Measurements from ENCODE around the gene ERICH2. TPM values are rescaled to one million over a fixed set of nuclear protein-coding genes. Genes with fewer than 3 reads are reported as not detected.

The ERICH2 gene
- total RNA-seq, 1 donor, result not detected

DNA sequence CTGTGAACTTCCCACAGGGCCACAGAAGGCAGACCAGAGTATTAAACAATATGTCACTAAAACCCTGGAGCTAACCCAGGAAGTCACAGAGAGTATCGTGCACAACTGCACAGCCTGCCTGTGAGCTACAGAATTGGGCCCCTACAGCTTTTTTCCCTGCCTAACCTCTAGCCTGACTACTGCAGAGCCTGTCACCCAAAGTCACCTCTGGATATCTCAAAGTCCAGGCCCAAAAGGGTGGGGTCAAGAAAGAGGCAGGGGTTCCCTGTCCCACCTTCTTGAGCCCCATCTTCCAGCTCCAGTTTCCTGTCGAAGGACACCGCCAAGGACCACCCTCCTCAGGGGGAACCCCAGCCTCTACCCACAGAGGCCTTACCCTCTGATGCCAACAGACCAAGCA is 60.0 kb downstream of the ERICH2 start:
- Histone ChIP-seq H3K4me3 (ENCODE audit: low read length) (no peak overlapping the region), H3K9me3 (ENCODE audit: low read depth, low read length) (no peaks in the 10 kb centered on the region), H3K27me3 (ENCODE audit: insufficient read depth, low read length) (peaks cover 17% of the 10 kb centered on the region), H3K4me1 (ENCODE audit: insufficient read depth, low read length) (no peaks in the 10 kb centered on the region)

DNA sequence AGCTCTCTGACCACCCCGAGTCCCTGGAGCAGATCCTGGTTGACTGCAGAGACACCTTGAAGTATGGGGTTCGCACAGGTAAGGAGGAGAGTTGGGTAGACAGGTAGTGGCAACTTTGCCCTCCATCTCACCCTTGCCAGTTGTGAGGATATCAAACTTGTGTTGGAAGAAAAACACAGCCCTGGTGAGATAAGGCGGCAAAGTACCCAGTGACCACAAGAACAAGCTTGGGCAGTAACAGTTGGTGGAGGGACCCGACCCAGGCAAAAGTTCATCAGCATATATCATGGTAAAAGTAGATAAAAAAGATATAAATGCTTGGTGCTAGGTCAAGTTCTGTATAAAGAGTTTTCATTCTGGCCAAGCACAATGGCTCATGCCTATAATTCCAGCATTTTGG is 60.9 kb downstream of the ERICH2 start:
- Histone ChIP-seq H3K4me1 (ENCODE audit: insufficient read depth, low read length) (no peaks in the 10 kb centered on the region), H3K27me3 (ENCODE audit: insufficient read depth, low read length) (peaks cover 16% of the 10 kb centered on the region), H3K4me3 (ENCODE audit: low read length) (no peak overlapping the region), H3K9me3 (ENCODE audit: low read depth, low read length) (no peaks in the 10 kb centered on the region)

DNA sequence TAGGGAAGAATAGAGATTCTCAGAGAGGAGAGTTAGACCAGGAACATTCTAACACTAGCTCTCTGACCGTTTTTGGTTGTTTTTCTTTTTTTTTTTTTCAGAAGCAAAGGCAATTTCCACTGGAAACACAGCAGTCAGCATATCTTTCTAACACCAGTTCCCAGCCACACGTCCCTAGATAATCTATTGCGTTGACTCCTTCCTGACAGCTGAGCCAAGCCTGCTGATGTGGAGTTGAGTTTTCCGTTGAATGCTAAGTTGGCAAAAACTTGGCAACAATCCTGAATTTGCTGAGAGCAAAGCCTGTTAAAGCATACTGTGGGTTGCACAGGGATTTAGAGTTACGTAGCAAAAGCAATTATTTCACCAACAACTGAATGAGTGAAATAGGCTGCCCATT is 65.8 kb downstream of the ERICH2 start:
- Histone ChIP-seq H3K4me1 (ENCODE audit: insufficient read depth, low read length) (no peaks in the 10 kb centered on the region), H3K4me3 (ENCODE audit: low read length) (no peak overlapping the region), H3K9me3 (ENCODE audit: low read depth, low read length) (no peaks in the 10 kb centered on the region), H3K27me3 (ENCODE audit: insufficient read depth, low read length) (peaks cover 10% of the 10 kb centered on the region)

DNA sequence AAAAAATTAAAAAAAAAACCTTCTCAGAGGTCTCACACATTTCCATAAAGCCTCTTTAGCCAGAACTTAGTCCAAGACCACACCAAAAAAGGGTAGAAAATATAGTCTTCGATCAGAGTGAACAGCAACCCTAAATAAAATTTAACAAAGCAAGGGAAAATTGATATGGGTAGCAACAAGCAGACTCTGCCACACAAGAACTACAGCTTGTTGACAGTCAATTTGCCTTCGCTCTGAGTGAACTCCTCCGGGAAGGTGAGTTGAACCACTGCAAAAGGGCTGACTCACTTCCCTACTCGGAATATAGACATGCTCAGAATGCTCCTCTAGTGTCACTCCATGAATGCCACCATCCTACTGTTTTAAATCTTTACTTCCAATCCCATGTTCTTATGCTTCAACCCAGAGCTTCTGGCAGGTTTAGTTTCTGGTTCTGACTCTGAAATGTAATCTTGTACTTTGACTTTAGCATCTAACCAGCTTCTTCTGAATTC is 70.6 kb downstream of the ERICH2 start:
- H3K27me3 ChIP-seq (ENCODE audit: insufficient read depth, low read length), result peaks cover 7% of the 10 kb centered on the region
- no peaks in the 10 kb centered on the region for H3K4me1 ChIP-seq (ENCODE audit: insufficient read depth, low read length)
- no peak overlapping the region for H3K4me3 ChIP-seq (ENCODE audit: low read length)
- no peaks in the 10 kb centered on the region for H3K9me3 ChIP-seq (ENCODE audit: low read depth, low read length)

DNA sequence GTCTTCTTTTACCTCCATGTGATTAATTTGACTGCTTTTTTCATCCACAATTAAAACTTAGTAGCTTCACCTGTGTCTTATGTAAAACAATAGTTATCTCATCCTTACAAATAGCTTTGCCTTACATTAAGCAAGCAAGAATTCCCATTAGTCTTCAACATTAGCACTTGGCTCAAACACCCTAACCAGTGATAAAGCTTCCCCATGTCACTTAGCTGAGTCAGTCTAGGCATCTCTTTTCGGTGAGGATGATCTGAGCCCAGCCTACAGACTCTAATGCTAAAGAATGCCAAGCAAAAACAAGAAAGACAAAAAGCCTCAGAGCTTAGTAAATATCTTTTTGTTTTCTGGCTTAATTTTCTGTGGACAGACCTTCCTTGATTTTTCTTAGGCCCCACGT is 72.6 kb downstream of the ERICH2 start:
- peaks cover 3% of the 10 kb centered on the region for H3K27me3 ChIP-seq (ENCODE audit: insufficient read depth, low read length)
- no peaks in the 10 kb centered on the region for H3K9me3 ChIP-seq (ENCODE audit: low read depth, low read length)
- H3K4me1 ChIP-seq (ENCODE audit: insufficient read depth, low read length), result no peaks in the 10 kb centered on the region
- H3K4me3 ChIP-seq (ENCODE audit: low read length), result no peak overlapping the region

DNA sequence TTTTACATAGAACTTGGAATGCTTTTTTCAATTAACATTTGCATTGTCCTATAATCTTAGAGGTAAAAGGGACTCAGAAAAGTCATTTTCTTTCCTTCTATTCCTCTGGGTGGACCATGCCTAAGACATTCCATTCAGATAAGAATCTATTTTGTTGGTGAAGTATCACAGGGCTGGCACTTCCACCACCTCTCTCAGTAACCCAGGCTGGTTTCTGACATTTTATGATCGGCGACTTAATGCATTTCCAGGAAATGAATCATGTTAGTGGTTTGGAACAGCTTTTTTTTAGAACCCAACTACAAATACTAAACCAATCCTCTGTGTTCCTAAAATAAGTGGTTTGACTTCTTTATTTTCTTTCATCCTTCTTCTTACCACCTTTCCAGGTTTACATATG is 73.5 kb downstream of the ERICH2 start:
- no peaks in the 10 kb centered on the region for H3K9me3 ChIP-seq (ENCODE audit: low read depth, low read length)
- H3K4me1 ChIP-seq (ENCODE audit: insufficient read depth, low read length), result no peaks in the 10 kb centered on the region
- no peak overlapping the region for H3K4me3 ChIP-seq (ENCODE audit: low read length)
- H3K27me3 ChIP-seq (ENCODE audit: insufficient read depth, low read length), result no peaks in the 10 kb centered on the region

DNA sequence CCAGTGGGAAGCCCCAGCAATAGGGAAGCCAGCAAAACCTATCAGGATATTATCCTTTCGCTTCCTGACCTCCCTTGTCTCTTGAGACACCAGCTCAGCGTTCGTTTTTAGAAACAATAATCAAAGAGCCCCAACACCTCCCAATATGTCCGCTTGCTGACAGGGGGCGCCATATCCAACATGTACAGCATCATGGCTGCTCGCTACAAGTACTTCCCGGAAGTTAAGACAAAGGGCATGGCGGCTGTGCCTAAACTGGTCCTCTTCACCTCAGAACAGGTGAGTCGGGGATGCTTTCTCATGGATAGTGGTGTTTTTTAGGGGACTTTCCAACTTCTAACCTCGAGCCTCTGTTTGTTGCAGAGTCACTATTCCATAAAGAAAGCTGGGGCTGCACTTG is 75.2 kb downstream of the ERICH2 start:
- no peak overlapping the region for H3K4me3 ChIP-seq (ENCODE audit: low read length)
- no peaks in the 10 kb centered on the region for H3K27me3 ChIP-seq (ENCODE audit: insufficient read depth, low read length)
- H3K4me1 ChIP-seq (ENCODE audit: insufficient read depth, low read length), result no peaks in the 10 kb centered on the region
- H3K9me3 ChIP-seq (ENCODE audit: low read depth, low read length), result no peaks in the 10 kb centered on the region

DNA sequence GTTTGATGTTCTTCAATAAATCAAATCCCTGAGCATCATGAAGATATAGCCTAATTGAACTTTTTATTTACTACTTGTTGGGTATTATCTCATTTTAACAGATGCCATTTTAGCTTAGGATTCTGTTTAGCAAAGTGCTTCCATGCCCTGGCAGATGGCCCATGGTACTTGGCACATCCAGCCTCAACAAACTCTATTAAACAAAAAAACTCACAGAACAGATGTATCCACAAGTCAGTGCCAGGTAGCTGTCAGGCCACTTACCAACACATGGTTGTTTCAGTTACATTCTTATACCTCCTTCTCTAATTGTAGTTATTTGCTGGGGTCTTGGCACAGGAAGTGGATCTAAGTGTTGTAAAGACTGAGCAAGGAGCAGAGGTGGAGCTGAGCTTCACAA is 76.1 kb downstream of the ERICH2 start:
- no peak overlapping the region for H3K4me3 ChIP-seq (ENCODE audit: low read length)
- no peaks in the 10 kb centered on the region for H3K9me3 ChIP-seq (ENCODE audit: low read depth, low read length)
- H3K4me1 ChIP-seq (ENCODE audit: insufficient read depth, low read length), result no peaks in the 10 kb centered on the region
- H3K27me3 ChIP-seq (ENCODE audit: insufficient read depth, low read length), result no peaks in the 10 kb centered on the region

DNA sequence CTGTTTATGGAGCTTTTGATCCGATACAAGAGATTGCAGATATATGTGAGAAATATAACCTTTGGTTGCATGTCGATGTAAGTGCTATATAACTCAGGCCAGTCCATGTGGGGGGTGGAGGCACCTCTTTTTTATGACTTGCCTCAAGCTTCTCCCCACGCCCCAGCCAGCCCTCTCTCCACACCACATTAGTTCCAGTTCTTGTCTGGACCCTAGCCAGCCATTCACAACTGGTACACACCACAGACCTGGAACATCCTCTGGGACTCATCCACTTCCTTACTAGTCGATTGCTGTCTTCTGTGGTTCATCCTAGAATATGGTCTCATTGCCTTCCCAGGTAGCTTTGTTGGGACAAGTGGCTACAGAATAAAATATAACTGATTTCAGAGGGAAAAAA is 77.5 kb downstream of the ERICH2 start:
- no peaks in the 10 kb centered on the region for H3K27me3 ChIP-seq (ENCODE audit: insufficient read depth, low read length)
- no peaks in the 10 kb centered on the region for H3K9me3 ChIP-seq (ENCODE audit: low read depth, low read length)
- H3K4me3 ChIP-seq (ENCODE audit: low read length), result no peak overlapping the region
- no peaks in the 10 kb centered on the region for H3K4me1 ChIP-seq (ENCODE audit: insufficient read depth, low read length)

Other genes starting within 250 kb of the ERICH2 start
- gene SP5, start 55.0 kb upstream of the ERICH2 start, total RNA-seq, result not detected
- not detected for gene GAD1, start 46.5 kb downstream of the ERICH2 start, total RNA-seq
- gene GORASP2, start 158.9 kb downstream of the ERICH2 start, total RNA-seq, result 40.7 TPM